Upper lobe of left lung (tissue), 6 donors: Measurements from ENCODE around the gene CRTC1. TPM values are rescaled to one million over a fixed set of nuclear protein-coding genes. Genes with fewer than 3 reads are reported as not detected.

Source experiments
- ATAC-seq, 2 donors: fragments of 200-7000 bp; cut with Tn5 transposase; one replicate each; pipeline ENCODE4 v1.9.1; 2022; ENCODE audit warnings: mild to moderate bottlenecking in 2 of 2, moderate library complexity in 2 of 2; ENCODE audit not compliant: low FRiP score in 2 of 2
- DNase-seq, 2 donors: peaks; one replicate each; pipeline ENCODE4 v3.0.0-alpha.2; 2019 to 2020
- H3K27ac ChIP-seq, 4 donors: fragments of 200-600 bp; sonication (generic); one replicate each; pipeline ENCODE4 v1.5.1; 2016 to 2019
- H3K27me3 ChIP-seq, 4 donors: fragments of 200-600 bp; sonication (generic); one replicate each; pipeline ENCODE4 v1.5.1; 2017 to 2019
- H3K36me3 ChIP-seq, 4 donors: fragments of 200-600 bp; sonication (generic); one replicate each; pipeline ENCODE4 v1.5.1; 2016 to 2019
- H3K4me1 ChIP-seq, 4 donors: fragments of 200-600 bp; sonication (generic); one replicate each; pipeline ENCODE4 v1.5.1; 2018 to 2019
- H3K4me3 ChIP-seq, 4 donors: fragments of 200-600 bp; sonication (generic); one replicate each; pipeline ENCODE4 v1.5.1; 2017 to 2019; ENCODE audit warnings: mild to moderate bottlenecking in 2 of 4, moderate library complexity in 1 of 4
- H3K9me3 ChIP-seq, 4 donors: fragments of 200-600 bp; sonication (generic); one replicate each; pipeline ENCODE4 v1.5.1; 2018 to 2019
- CTCF ChIP-seq, 6 experiments: fragments of 450-650 bp in 4 of 6; fragments of 200-600 bp in 2 of 6; sonication (generic) in 2 of 6; IDR thresholded peaks; one replicate each; pipeline ENCODE4 v1.5.1; 2016 to 2019; ENCODE audit warnings: antibody characterized with exemption in 6 of 6
- EP300 ChIP-seq, 4 donors: sonication (generic); formaldehyde crosslinking; IDR thresholded peaks; one replicate each; pipeline ENCODE4 v1.5.1; 2017; ENCODE audit warnings: antibody characterized with exemption in 4 of 4, control low read depth in 2 of 4
- POLR2A ChIP-seq, 4 donors: fragments of 450-650 bp; IDR thresholded peaks; one replicate each; pipeline ENCODE4 v1.5.1; 2016 to 2017; ENCODE audit warnings: antibody characterized with exemption in 4 of 4, mild to moderate bottlenecking in 2 of 4
- POLR2AphosphoS5 ChIP-seq, 2 donors: sonication (generic); formaldehyde crosslinking; IDR thresholded peaks; one replicate each; pipeline ENCODE4 v1.5.1; 2017; ENCODE audit warnings: antibody characterized with exemption in 2 of 2
- WGBS, 2 donors: methylation state at CpG; one replicate each; pipeline ENCODE4 v1.1.5; 2017 to 2018; 5-methylcytosine and 5-hydroxymethylcytosine counted together
- total RNA-seq, 6 donors: library from RNA; depleted of rRNA in 4 of 6; stranded (reverse); fragments of >200 nt in 4 of 6; gene quantifications; one replicate each; pipeline versions ENCODE4 v1.1.0 to v1.2.1, GENCODE V29; 2016 to 2021
- donor health status: DM: no; HTN: no; CAD: no; lungs with moderate emphysema.
- donor health status: DM: no; HTN: yes; CAD: no; lungs with severe emphysema.

The CRTC1 gene
- total RNA-seq, 6 donors from 2014 or later: 5.9 to 27.2 (median 15.6) TPM

- Histone ChIP-seq H3K4me1 (peaks cover 7 to 19% (median 17%) of the 10 kb centered on the region in 4 donors), H3K27me3 (no peaks in the 10 kb centered on the region), H3K27ac (no peak overlapping the region), H3K36me3 (peaks cover 0 to 20% (median 5%) of the 10 kb centered on the region in 4 donors), H3K4me3 (no peak overlapping the region), H3K9me3 (no peaks in the 10 kb centered on the region)
- ATAC-seq (no peak), DNase-seq (peak in 1 of 2 donors; percentile 70)
- WGBS, 2 donors: 74 to 77% methylated on average over 10 to 25 of the region's 29 CpGs
- TF ChIP-seq EP300 (IDR thresholded peaks at IDR 0.05) (no peak), POLR2AphosphoS5 (IDR thresholded peaks at IDR 0.05) (no peak), CTCF (IDR thresholded peaks at IDR 0.05) (no peak), POLR2A (IDR thresholded peaks at IDR 0.05) (no peak)
These were observed 63.2 kb downstream of the CRTC1 start for GRCh38 chr19:18746401-18747325.

DNA sequence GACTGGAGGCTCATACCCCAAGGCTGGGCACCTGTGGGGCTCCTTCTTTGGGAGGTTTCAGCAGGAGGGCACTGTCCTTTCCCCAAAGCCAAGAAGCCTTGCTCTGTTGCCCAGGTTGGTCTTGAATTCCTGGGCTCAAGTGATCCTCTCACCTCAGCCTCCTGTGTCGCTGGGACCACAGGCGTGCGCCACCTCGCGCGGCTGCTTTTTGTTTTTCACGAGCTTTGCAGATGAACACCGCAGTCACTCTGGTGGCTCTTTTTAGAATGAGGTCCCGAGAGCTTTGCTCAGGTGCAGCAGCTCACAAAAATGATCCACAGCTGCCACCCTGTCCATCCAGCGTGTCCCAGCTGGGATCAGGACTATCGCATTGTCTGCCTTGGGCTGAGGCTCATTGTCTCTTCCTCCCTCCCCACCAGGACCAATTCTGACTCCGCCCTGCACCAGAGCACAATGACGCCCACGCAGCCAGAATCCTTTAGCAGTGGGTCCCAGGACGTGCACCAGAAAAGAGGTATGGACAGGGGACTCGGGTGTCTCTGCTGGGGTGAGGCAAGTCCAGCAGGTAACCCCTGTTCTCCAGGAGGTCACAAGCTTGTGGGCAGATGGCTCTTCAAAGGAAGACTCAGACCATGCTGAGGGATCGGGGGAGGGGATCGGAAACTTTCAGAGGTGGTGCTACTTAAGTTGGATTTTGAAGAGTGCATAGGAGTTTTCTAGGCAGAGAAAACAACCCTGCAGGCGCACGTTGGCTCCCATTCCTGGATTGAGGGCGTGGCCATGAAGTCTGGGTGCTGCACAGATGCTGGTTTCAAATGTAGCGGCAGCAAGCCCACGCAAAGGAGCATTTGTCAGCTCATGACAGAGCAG is 66.1 kb downstream of the CRTC1 start:
- DNase-seq (peak in 1 of 2 donors; percentile 61), ATAC-seq (no peak)
- peaks cover 0 to 33% (median 11%) of the 10 kb centered on the region in 4 donors for H3K36me3 ChIP-seq
- no peak overlapping the region for H3K27ac ChIP-seq
- 93 to 95% methylated on average over 22 to 23 of the region's 23 CpGs for WGBS, 2 donors
- TF ChIP-seq CTCF (IDR thresholded peaks at IDR 0.05) (no peak), POLR2A (IDR thresholded peaks at IDR 0.05) (no peak), POLR2AphosphoS5 (IDR thresholded peaks at IDR 0.05) (no peak), EP300 (IDR thresholded peaks at IDR 0.05) (no peak)
- H3K9me3 ChIP-seq: no peaks in the 10 kb centered on the region
- H3K4me3 ChIP-seq: no peak overlapping the region
- no peaks in the 10 kb centered on the region for H3K27me3 ChIP-seq
- H3K4me1 ChIP-seq: no peaks in the 10 kb centered on the region

- Histone ChIP-seq H3K4me1 (no peaks in the 10 kb centered on the region), H3K36me3 (peaks cover 0 to 33% (median 11%) of the 10 kb centered on the region in 4 donors), H3K27ac (no peak overlapping the region), H3K4me3 (no peak overlapping the region), H3K27me3 (no peaks in the 10 kb centered on the region), H3K9me3 (no peaks in the 10 kb centered on the region)
- DNase-seq (peak in 1 of 2 donors; percentile 57), ATAC-seq (no peak)
- WGBS, 2 donors: 94 to 96% methylated on average over 9 to 19 of the region's 19 CpGs
- no peak for TF ChIP-seq EP300 (IDR thresholded peaks at IDR 0.05)
- TF ChIP-seq POLR2A (IDR thresholded peaks at IDR 0.05): no peak
- no peak for TF ChIP-seq CTCF (IDR thresholded peaks at IDR 0.05)
- no peak for TF ChIP-seq POLR2AphosphoS5 (IDR thresholded peaks at IDR 0.05)
These were observed 67.0 kb downstream of the CRTC1 start for GRCh38 chr19:18750295-18750970.

- Histone ChIP-seq H3K27ac (no peak overlapping the region), H3K27me3 (no peaks in the 10 kb centered on the region), H3K9me3 (no peaks in the 10 kb centered on the region), H3K4me1 (peaks cover 0 to 2% (median 0%) of the 10 kb centered on the region in 4 donors), H3K36me3 (peaks cover 0 to 33% (median 11%) of the 10 kb centered on the region in 4 donors), H3K4me3 (no peak overlapping the region)
- TF ChIP-seq POLR2AphosphoS5 (IDR thresholded peaks at IDR 0.05): no peak
- no peak for TF ChIP-seq POLR2A (IDR thresholded peaks at IDR 0.05)
- no peak for TF ChIP-seq EP300 (IDR thresholded peaks at IDR 0.05)
- no peak for TF ChIP-seq CTCF (IDR thresholded peaks at IDR 0.05)
- DNase-seq (no peak), ATAC-seq (no peak)
- 90 to 93% methylated on average over 10 of the region's 10 CpGs for WGBS, 2 donors
These were observed 68.1 kb downstream of the CRTC1 start for GRCh38 chr19:18751571-18751970.
